ENCODE results near the gene ABI3BP.

Gene ABI3BP

GRCh38 chr3:101036213-101036618 lies 43.0 kb upstream of the ABI3BP start:
- no peak for TF ChIP-seq CTCF (IDR thresholded peaks at IDR 0.05)
- Histone ChIP-seq H3K9me3 (no peaks in the 10 kb centered on the region), H3K36me3 (no peaks in the 10 kb centered on the region), H3K4me1 (ENCODE audit: control insufficient read depth in 1 of 2, insufficient read depth in 1 of 2, low read depth in 1 of 2, low read length in 1 of 2) (no peaks in the 10 kb centered on the region), H3K4me3 (ENCODE audit: low read depth in 1 of 2, low read length in 1 of 2) (no peak overlapping the region), H3K27ac (no peak overlapping the region), H3K27me3 (no peaks in the 10 kb centered on the region)

- Histone ChIP-seq H3K27me3 (no peaks in the 10 kb centered on the region), H3K4me3 (ENCODE audit: low read depth in 1 of 2, low read length in 1 of 2) (no peak overlapping the region), H3K27ac (no peak overlapping the region), H3K36me3 (no peaks in the 10 kb centered on the region), H3K4me1 (ENCODE audit: control insufficient read depth in 1 of 2, insufficient read depth in 1 of 2, low read depth in 1 of 2, low read length in 1 of 2) (no peaks in the 10 kb centered on the region), H3K9me3 (no peaks in the 10 kb centered on the region)
- no peak for TF ChIP-seq CTCF (IDR thresholded peaks at IDR 0.05)
Measured at GRCh38 chr3:101027286-101027685, 34.1 kb upstream of the ABI3BP start.

GRCh38 chr3:101026881-101027280 lies 33.7 kb upstream of the ABI3BP start:
- no peak overlapping the region for H3K27ac ChIP-seq
- no peak for TF ChIP-seq CTCF (IDR thresholded peaks at IDR 0.05)
- no peaks in the 10 kb centered on the region for H3K4me1 ChIP-seq (ENCODE audit: control insufficient read depth in 1 of 2, insufficient read depth in 1 of 2, low read depth in 1 of 2, low read length in 1 of 2)
- H3K27me3 ChIP-seq, result no peaks in the 10 kb centered on the region
- no peak overlapping the region for H3K4me3 ChIP-seq (ENCODE audit: low read depth in 1 of 2, low read length in 1 of 2)
- no peaks in the 10 kb centered on the region for H3K9me3 ChIP-seq
- no peaks in the 10 kb centered on the region for H3K36me3 ChIP-seq

- Histone ChIP-seq H3K27me3 (no peaks in the 10 kb centered on the region), H3K4me1 (ENCODE audit: control insufficient read depth in 1 of 2, insufficient read depth in 1 of 2, low read depth in 1 of 2, low read length in 1 of 2) (no peaks in the 10 kb centered on the region), H3K9me3 (no peaks in the 10 kb centered on the region), H3K36me3 (no peaks in the 10 kb centered on the region), H3K27ac (no peak overlapping the region), H3K4me3 (ENCODE audit: low read depth in 1 of 2, low read length in 1 of 2) (no peak overlapping the region)
- TF ChIP-seq CTCF (IDR thresholded peaks at IDR 0.05), result no peak
Measured at GRCh38 chr3:101026244-101026643, 33.0 kb upstream of the ABI3BP start.

- Histone ChIP-seq H3K27me3 (no peaks in the 10 kb centered on the region), H3K4me1 (ENCODE audit: control insufficient read depth in 1 of 2, insufficient read depth in 1 of 2, low read depth in 1 of 2, low read length in 1 of 2) (no peaks in the 10 kb centered on the region), H3K4me3 (ENCODE audit: low read depth in 1 of 2, low read length in 1 of 2) (no peak overlapping the region), H3K9me3 (no peaks in the 10 kb centered on the region), H3K27ac (no peak overlapping the region), H3K36me3 (no peaks in the 10 kb centered on the region)
- no peak for TF ChIP-seq CTCF (IDR thresholded peaks at IDR 0.05)
Measured at GRCh38 chr3:101020351-101021015, 27.3 kb upstream of the ABI3BP start.

Data from neutrophil (primary cell).